GM21576 (cell line): ENCODE data around the gene CEP350.
A peak's percentile ranks its signal among the peaks of the same experiment; 100 is the strongest.
"Not testable (repeated sequence)": the region's sequence is repeated elsewhere in the genome, so short reads cannot be mapped to it uniquely, and the experiment has no call there.

Experiments used
- ATAC-seq: cut with Tn5 transposase; IDR thresholded peaks from one replicate; pipeline ENCODE4 v1.9.1; 2021; ENCODE audit warnings: mild to moderate bottlenecking, moderate library complexity; ENCODE audit not compliant: unreplicated experiment

CEP350 gene

DNA sequence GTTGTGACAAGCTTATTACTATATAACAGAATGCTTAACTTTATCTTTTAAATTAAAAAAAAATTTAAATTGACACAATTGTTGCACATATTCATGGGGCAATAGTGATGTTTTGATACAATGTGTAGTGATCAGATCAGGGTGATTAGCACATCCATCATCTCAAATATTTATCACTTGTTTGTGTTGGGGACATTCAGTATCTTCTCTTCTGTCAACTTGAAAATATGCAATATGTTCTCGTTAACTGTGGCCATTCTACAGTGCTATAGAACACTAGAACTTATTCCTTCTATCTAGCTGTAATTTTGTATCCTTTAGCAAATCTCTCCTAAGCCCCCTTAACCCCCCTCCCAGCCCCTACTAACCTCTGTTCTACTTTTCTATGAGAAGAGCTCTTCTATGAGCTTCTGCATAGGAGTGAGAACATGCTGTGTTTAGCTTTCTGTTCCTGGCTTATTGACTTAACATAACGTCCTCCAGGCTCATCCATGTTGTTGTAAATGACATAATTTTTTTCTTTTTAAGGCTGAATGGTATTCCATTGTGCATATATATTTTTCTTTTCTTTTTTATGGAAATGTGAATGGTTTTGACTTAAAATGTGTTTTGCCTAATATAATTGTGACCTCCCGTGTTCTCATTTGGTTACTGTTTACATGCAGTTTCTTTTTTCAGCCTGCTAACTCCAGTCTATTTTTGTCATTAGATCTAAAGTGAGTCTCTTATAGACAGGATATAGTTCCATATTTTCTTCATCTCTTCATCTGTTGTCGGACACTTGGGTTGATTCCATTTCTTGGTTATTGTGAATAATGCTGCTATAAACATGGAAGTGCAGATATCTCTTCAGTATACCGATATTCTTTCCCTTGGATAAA, 23.8 kb downstream of the CEP350 start:
- no peak for ATAC-seq

- no peak for ATAC-seq
Observed at GRCh38 chr1:179984101-179984500, 29.5 kb downstream of the CEP350 start.

GRCh38 chr1:179984942-179985341, 30.3 kb downstream of the CEP350 start:
- ATAC-seq: no peak

GRCh38 chr1:179990847-179991246, 36.2 kb downstream of the CEP350 start:
- no peak for ATAC-seq

GRCh38 chr1:179995576-179995975, 41.0 kb downstream of the CEP350 start:
- no peak for ATAC-seq

GRCh38 chr1:179996099-179996498, 41.5 kb downstream of the CEP350 start:
- peak; percentile 72 for ATAC-seq

DNA sequence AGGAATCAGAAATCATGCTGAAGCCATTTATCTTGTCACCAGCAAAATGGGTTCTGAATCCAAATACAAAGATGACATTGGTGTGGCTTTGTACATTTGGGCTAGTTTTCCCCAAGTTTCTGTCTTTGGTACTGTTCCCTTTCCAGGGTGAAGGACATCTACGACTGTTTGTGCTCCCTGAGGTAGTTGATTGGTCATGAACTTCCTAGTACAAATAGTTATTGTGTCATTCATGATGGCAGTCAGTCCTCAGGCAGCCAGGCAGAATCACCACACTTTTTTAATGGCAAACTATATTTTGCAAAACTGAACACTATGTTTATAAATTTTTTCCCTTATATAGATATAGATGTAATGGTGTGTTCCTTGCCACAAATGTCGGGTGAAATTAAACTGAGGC, 46.0 kb downstream of the CEP350 start:
- ATAC-seq: no peak

GRCh38 chr1:180002437-180002836, 47.8 kb downstream of the CEP350 start:
- ATAC-seq: no peak

- peak; percentile 88 for ATAC-seq
Observed at GRCh38 chr1:180003026-180003695, 48.6 kb downstream of the CEP350 start.

- ATAC-seq: not testable (repeated sequence)
Observed at GRCh38 chr1:180006762-180007161, 52.2 kb downstream of the CEP350 start.

DNA sequence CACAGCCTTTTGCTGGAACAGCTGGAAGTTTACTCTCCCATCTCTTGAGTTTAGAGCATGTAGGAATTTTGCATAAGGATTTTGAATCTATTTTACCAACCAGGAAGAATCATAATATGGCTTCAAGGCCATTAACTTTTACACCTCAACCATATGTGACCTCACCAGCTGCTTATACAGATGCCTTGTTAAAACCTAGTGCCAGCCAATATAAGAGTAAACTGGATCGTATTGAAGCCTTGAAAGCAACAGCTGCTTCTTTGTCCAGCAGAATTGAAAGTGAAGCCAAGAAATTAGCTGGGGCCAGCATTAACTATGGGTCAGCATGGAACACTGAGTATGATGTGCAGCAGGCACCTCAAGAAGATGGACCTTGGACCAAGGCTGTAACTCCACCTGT, 65.4 kb downstream of the CEP350 start:
- no peak for ATAC-seq

DNA sequence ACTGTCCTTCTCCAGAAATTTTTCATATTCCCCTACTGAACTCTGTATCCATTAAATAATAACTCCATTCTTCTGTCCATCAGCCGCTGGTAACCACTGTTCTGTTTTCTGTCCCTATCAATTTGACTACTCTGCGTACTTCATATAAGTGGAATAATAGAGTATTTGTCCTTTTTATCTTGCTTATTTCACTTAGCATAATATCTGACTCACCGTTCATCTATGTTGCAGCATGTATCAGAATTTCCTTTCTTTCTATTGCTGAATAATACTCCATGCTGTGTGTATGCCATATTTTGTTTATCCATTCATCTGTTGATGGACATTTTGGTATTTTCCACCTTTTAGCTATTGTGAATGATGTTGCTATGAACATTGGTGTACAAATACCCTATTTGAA, 71.9 kb downstream of the CEP350 start:
- no peak for ATAC-seq

DNA sequence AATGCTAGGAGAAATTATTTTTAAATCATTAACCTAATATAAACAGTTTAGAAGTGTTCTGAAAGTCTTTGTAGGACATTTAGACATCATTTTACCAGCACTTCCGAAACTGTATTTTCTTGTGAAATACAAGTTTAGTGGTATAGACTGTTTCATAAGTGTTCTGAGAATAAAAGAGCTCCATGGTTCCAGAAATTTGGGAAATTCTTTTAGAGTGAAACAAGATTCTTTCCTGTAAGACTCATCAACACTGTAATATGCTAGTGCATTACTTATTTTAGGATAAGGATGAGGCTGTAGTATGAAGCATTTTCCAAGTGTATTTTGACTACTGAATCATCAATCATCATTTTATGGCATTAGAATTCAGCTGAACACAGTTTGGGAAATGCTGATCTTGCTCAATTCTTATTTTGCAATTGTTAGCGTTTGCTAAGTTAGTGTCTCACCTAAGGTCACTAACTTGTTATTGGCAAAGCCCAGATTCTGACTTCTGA, 73.4 kb downstream of the CEP350 start:
- ATAC-seq: no peak

- ATAC-seq: no peak
Observed at GRCh38 chr1:180028864-180029263, 74.3 kb downstream of the CEP350 start.

GRCh38 chr1:180029524-180030135, 75.0 kb downstream of the CEP350 start:
- ATAC-seq: no peak

GRCh38 chr1:180031664-180032063, 77.1 kb downstream of the CEP350 start:
- no peak for ATAC-seq

DNA sequence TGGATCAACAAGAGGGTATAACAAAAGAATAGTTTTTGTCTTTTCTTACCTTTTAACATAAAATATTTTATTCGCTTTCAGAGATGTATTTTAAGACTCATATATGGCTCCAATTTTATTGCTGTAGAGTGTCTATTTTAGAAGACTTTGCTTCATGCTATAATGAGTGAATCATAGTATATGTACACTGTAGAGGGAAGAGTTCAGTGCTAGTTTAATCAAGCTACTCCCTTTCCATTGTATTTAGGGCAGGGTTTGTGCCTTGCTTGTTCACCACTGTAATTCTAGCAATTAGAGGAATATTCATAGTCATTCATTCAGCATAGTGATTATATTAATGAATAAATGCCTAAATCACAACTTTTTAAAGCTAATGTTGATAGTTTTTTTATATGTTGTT, 78.8 kb downstream of the CEP350 start:
- no peak for ATAC-seq

DNA sequence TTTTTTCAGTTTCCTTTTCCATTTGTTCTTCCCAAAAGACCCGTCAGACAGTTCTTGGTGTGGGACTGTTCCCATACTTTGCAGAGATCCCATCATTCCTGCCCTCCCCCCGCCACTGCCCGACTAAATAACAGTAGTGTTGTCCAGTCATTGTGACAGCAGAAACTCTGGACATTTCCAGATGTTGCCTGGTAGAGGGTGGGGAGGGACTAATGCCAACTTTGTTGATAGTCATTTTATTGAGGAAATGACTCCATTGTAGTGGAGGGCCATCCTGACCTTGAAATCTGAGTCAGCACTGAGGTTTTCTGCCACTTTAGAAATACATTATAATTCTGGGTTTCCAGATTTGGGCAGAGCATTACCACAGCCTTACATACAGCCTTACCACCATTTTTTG, 85.4 kb downstream of the CEP350 start:
- no peak for ATAC-seq

- ATAC-seq: no peak
Observed at GRCh38 chr1:180041582-180041981, 87.0 kb downstream of the CEP350 start.

GRCh38 chr1:180042988-180043622, 88.5 kb downstream of the CEP350 start:
- no peak for ATAC-seq

GRCh38 chr1:180043785-180044184, 89.2 kb downstream of the CEP350 start:
- ATAC-seq: no peak
